Measurements from ENCODE around the gene TIMP2.

The TIMP2 gene

GRCh38 chr17:78862073-78863023, 62.8 kb downstream of the TIMP2 start:
- peak; percentile 91 for DNase-seq

- no peak for DNase-seq
Measured at GRCh38 chr17:78861229-78861628, 64.0 kb downstream of the TIMP2 start.

- DNase-seq = no peak
Measured at GRCh38 chr17:78859051-78859450, 66.1 kb downstream of the TIMP2 start.

- DNase-seq = no peak
Measured at GRCh38 chr17:78857266-78857665, 67.9 kb downstream of the TIMP2 start.

- DNase-seq = no peak
Measured at GRCh38 chr17:78855561-78856165, 69.5 kb downstream of the TIMP2 start.

GRCh38 chr17:78854508-78854907, 70.7 kb downstream of the TIMP2 start:
- DNase-seq = no peak

- no peak for DNase-seq
Measured at GRCh38 chr17:78853926-78854394, 71.2 kb downstream of the TIMP2 start.

GRCh38 chr17:78852709-78853121, 72.5 kb downstream of the TIMP2 start:
- no peak for DNase-seq

GRCh38 chr17:78849026-78849425, 76.2 kb downstream of the TIMP2 start:
- no peak for DNase-seq

- DNase-seq = no peak
Measured at GRCh38 chr17:78847052-78847451, 78.1 kb downstream of the TIMP2 start.

- DNase-seq = no peak
Measured at GRCh38 chr17:78844301-78845005, 80.7 kb downstream of the TIMP2 start.

GRCh38 chr17:78842881-78843565, 82.2 kb downstream of the TIMP2 start:
- no peak for DNase-seq

- peak; percentile 97 for DNase-seq
Measured at GRCh38 chr17:78840780-78841611, 84.2 kb downstream of the TIMP2 start, which contains the start of gene USP36. TSS of gene USP36 (minus strand) at chr17:78840814. CDS start at chr17:78836363, 4,451 bp downstream.

GRCh38 chr17:78840530-78840779, 84.7 kb downstream of the TIMP2 start:
- DNase-seq = no peak

- DNase-seq = no peak
Measured at GRCh38 chr17:78839762-78840529, 85.2 kb downstream of the TIMP2 start.

GRCh38 chr17:78839235-78839761, 85.9 kb downstream of the TIMP2 start:
- peak; percentile 52 for DNase-seq

GRCh38 chr17:78838574-78839005, 86.6 kb downstream of the TIMP2 start:
- peak; percentile 12 for DNase-seq

GRCh38 chr17:78836420-78837021, 88.7 kb downstream of the TIMP2 start:
- no peak for DNase-seq

GRCh38 chr17:78834571-78834970, 90.6 kb downstream of the TIMP2 start:
- no peak for DNase-seq

- no peak for DNase-seq
Measured at GRCh38 chr17:78832541-78832810, 92.7 kb downstream of the TIMP2 start.
